LoVo (cell line): Measurements from ENCODE around the gene NLRP6.
A peak's percentile ranks its signal among the peaks of the same experiment; 100 is the strongest.
"Not testable (repeated sequence)": the region's sequence is repeated elsewhere in the genome, so short reads cannot be mapped to it uniquely, and the experiment has no call there.

Experiments used
- DNase-seq: peaks from one replicate; pipeline ENCODE4 v3.0.0-alpha.2; 2016; ENCODE audit warnings: low spot score

The NLRP6 gene

DNA sequence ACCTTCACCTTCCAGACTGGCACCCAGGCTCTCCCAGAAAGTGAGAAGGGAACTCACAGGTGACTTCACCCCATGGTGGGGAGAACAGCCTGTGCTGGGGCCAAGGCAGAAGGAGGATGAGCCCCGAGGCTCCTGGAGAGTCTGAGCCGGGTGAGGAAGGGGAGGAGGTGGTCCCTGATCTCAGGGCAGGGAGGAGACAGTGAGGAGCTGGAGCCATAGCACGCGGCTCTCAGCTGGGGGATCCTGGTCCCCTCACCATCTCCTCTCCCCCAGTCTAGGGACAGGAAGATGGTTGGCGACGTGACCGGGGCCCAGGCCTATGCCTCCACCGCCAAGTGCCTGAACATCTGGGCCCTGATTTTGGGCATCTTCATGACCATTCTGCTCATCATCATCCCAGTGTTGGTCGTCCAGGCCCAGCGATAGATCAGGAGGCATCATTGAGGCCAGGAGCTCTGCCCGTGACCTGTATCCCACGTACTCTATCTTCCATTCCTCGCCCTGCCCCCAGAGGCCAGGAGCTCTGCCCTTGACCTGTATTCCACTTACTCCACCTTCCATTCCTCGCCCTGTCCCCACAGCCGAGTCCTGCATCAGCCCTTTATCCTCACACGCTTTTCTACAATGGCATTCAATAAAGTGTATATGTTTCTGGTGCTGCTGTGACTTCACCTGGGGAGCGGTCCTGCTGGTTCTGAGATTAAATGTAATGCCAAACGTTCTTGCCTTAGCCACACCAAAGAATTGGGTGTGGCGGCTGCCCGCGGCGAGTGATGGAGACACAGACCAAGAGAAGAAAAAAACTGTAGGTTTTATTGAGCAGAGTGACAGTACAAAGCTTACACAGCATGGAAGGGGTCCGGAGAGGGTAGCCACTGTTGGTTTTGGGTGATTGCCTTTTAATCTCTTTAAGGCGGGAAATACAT lies 30.8 kb downstream of the NLRP6 start:
- DNase-seq: peak; percentile 75

GRCh38 chr11:309979-310572 lies 31.9 kb downstream of the NLRP6 start:
- not testable (repeated sequence) for DNase-seq

GRCh38 chr11:311013-311748 lies 33.0 kb downstream of the NLRP6 start:
- not testable (repeated sequence) for DNase-seq

- no peak for DNase-seq
These were observed 34.0 kb downstream of the NLRP6 start for GRCh38 chr11:312092-312816.

DNA sequence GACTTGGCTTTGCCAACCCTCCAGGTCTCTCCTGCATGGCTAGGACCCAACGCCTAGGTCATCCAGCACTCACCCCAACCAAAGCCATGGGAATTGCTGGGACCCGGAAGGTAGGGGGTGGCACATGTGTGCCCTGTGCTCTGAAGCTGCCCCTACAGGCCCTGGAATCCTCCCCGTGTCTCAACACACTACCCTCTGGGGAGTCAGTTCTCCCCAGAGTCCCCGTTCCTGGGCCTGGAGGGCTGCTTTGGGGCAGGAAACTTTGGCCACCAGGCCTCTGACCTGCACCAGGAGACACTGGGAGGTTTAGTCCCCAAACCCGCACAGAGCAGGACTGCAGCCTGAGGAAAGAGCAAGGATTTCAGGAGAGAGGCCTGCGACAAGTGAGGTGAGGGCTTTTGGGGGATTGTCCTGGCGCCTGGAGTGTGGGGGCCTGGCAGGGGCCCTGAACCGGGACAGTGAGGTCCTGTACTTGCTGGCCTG lies 35.1 kb downstream of the NLRP6 start:
- DNase-seq: no peak

- peak; percentile 23 for DNase-seq
These were observed 35.8 kb downstream of the NLRP6 start, which contains the start of gene IFITM1 for GRCh38 chr11:313787-314553. IFITM1 (plus strand) TSS chr11:314040; CDS start chr11:314171, 131 bp downstream.

- DNase-seq: not testable (repeated sequence)
These were observed 36.3 kb downstream of the NLRP6 start for GRCh38 chr11:314554-314875.

DNA sequence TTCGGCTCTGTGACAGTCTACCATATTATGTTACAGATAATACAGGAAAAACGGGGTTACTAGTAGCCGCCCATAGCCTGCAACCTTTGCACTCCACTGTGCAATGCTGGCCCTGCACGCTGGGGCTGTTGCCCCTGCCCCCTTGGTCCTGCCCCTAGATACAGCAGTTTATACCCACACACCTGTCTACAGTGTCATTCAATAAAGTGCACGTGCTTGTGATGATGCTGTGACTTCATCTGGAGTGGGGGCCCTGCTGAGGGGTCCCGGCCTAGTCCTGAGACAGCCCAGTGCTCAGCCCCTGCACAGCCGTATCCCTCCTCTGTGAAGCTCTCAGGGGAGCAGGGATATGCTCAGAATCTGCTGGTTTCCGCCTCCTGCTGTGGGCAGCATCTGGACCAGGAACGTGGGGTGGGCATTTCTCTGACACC lies 36.9 kb downstream of the NLRP6 start:
- no peak for DNase-seq

GRCh38 chr11:315516-315994 lies 37.3 kb downstream of the NLRP6 start:
- DNase-seq: no peak

GRCh38 chr11:316031-316701 lies 38.0 kb downstream of the NLRP6 start:
- no peak for DNase-seq

GRCh38 chr11:316891-317301 lies 38.7 kb downstream of the NLRP6 start:
- DNase-seq: no peak

DNA sequence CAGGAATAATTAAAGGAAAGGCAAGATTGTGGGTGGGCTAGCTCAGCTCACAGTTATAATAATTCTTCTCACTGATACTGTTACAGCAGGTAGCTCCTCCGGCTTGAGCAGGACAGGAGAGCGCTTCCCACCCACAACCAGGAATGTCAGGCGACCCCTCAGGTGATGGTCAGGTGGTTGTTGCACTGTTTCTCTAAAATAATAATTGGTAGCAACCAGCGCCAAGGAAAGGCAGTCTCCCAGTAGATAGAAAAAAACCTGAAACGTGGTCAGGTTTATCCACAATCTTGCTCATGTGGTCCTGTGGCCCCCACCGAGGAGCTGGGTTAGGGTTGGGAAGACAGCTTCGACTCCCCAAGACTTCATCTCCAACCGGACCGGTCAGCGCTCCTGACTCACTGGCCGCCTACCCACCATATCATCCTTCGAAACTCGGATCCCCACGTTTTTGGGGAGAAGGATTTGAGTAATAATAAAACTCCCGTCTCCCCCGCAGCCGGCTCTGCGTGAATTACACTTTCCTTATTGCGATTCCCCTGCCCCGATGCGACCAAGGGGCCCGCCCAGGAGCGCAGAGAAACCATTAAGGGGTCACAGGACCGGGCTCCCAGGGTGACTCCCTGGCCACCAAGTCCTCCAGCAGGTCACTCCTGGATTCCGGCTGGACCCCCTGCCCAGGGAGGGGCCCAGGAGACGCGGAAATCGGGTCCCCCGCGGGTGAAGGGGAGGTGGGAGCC lies 39.6 kb downstream of the NLRP6 start:
- not testable (repeated sequence) for DNase-seq

- not testable (repeated sequence) for DNase-seq
These were observed 40.4 kb downstream of the NLRP6 start for GRCh38 chr11:318405-319120.

DNA sequence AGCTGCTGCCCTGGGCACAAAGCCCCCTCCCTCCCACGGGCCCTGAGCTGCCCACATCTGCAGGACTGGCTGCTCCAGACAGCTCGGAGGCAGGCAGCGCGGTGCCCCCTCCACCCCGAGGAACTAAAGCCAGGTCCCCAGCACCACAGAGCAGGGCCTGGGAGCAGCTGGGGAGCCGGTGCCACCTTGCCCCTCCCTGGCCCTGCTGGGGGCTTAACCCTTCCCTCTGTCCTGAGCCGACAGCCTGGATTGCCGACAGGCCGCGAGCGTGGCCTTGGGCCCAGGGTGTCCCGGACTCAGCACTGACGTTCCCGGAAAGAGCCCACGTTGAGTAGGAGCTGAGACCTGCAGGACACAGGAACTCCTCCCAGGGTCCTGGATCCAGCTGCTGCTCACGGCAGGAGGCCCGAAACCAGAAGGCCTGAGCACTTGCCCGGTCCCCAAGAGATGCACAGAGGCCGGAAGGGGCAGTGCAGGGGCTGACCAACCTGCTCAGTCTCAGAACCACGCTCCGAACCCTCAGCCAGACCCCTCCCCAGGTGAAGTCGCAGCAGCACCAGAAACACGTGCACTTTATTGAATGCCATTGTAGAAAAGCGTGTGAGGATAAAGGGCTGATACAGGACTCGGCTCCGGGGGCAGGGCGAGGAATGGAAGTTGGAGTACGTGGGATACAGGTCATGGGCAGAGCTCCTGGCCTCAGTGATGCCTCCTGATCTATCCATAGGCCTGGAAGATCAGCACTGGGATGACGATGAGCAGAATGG lies 41.1 kb downstream of the NLRP6 start:
- DNase-seq: not testable (repeated sequence)

- DNase-seq: not testable (repeated sequence)
These were observed 41.7 kb downstream of the NLRP6 start for GRCh38 chr11:319888-320273.

DNA sequence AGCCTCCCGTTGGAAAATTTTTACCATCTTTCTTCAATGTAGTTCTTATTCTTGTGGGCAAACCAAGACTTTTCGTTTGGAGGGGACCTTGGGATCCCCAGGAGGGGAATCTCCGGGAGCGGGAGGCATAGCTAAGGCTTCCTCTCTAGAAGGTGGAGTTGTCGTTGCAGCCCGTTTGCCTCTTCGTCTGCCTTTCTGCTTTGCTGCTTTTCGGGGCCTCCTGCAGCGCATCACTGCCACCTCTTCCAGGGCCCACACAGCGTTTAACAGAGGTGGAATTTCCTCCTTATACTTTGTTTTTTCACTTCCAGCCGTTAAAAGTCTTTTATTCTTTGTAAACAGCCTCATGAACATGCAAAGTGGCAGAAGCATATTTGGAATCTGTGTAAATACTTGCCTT lies 45.9 kb downstream of the NLRP6 start:
- DNase-seq: no peak

DNA sequence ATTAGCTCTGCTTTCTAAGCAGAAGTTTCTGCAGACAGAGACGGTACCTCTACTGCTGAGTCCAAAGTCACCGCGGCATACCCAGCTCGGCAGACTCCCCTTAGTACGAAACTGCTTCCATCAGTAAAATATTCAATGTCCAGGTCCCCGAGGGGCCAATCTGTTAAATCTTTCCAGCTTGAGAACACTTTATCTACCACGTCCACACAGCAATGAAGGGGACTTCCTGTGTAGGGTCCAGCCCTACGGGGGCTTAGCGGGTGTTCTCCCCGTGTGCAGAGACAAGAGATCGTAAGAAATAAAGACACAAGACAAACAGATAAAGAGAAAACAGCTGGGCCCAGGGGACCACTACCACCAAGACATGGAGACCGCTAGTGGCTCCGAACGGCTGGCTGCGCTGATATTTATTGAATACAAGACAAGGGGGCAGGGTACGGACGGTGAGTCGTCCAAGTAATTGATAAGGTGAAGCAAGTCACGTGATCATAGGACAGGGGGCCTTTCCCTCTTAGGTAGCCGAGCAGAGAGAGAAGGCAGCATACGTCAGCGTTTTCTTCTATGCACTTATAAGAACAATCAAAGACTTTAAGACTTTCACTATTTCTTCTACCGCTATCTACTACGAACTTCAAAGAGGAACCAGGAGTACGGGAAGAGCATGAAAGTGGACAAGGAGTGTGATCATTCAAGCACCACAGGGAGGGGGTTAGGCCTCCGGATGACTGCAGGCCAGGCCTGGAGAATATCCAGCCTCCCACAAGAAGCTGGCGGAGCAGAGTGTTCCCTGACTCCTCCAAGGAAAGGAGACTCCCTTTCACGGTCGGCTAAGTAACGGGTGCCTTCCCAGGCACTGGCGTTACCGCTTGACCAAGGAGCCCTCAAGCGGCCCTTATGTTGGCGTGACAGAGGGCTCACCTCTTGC lies 46.6 kb downstream of the NLRP6 start:
- DNase-seq: not testable (repeated sequence)
